Measurements from ENCODE around the gene ARMH4.

Gene ARMH4

DNA sequence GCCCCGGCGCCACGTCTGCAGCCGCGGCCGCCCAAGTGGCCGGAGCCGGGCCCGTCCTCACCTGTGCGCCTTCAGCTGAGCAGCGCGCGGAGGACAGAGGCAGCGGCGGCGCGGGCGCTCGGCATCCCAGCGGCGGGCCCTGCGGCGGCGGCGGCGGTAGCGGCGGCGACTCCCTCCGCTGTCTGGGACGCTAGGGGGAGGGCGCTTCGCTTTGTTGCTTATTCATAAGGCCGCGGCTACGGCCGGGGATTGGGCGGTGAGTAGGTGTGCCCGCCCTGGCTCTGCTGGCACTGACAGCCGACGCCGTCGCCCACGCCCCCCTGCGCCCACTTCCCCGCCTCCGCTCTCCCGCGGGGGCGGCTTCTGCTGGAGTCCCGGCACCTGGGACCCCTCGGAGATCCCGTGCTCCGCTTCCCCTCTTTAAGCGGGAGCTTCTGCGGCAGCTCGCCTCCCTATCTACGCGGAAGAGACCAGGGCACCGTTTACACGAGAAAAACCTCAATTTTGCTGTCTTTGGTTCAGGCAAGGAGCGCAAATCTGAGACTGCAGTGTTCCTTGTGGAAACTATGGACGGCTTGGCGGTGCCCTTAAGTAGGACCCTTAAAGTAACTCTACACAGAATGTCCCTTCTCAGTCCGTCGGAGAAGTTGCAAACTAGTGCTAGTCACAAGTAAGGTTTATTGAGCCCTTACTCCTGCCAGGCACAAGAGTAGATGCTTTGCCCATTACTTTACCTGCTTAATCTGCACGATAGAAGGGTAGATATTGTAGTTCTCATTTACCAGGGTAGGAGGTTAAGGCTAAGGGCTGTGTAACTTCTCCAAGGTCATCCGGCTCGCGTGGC, at the start of gene ARMH4:
Gene ARMH4, minus strand, starts transcription at position 200 of the 844 bp plus-strand sequence. CDS start 12,855 bp downstream, outside the sequence.
- peak; percentile 55 to 67 for DNase-seq

DNA sequence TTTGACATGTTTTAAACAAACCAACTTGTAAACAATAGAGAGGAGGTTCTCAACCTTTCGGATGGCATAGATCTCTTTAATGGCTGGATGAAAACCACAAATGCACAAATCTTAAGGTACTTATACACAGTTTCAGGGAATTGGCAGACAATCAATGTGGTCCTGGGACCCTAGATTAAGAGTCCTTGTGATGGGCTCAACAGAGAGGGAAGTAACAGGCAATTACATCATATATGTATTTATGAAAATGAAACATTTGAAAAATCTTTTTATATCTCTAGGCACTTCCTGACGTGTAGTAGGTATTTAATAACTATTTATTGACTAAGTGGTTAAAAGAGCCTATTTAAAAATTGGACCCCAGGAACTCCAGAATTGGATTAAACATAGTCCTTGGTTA, 48.8 kb upstream of the ARMH4 start:
- no peak for DNase-seq

GRCh38 chr14:58200480-58200841, 48.4 kb upstream of the ARMH4 start:
- no peak for DNase-seq

DNA sequence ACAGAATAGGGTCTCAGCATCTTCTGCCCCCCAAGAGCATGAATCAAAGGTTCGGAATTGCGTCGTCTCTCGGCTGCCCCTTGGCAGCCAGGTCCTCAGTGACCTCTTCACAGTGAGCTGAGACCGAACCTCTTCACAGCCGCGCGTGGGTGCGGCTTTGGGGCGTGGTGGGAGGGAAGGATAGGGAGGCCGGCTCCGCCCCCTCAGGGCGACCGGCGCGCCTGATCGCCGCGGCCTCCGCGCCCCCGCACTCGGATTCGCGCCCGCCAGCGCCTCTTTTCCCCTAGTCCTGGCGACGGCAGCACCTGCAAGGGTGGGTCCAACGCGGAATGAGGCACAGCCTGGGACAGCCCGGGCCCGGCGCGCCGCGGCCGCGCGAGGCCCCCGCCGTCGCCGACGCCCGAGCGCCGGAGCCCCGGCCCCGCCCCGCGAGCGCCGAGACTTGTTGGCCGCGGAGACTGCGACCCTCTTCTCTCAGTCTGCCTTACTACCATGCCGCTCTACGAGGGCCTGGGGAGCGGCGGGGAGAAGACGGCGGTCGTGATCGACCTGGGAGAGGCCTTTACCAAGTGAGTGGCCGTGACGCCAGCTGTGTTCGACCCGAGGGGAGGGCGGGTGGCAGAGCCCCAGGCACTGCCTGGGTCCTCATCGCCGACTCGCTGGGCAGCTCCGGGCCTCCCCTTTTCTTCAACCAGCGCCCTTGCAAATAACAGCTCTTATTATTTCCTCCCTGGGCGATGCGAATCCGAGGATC, 47.9 kb upstream of the ARMH4 start, which contains the start of gene ACTR10:
Gene ACTR10, plus strand, starts transcription at position 424 of the 754 bp plus-strand sequence. Its CDS starts 69 bp downstream, at position 493.
- DNase-seq, result peak; percentile 80 to 89

- peak in 1 of 2 donors; percentile 56 for DNase-seq
These were observed 46.1 kb upstream of the ARMH4 start for GRCh38 chr14:58198086-58198485.

- no peak for DNase-seq
These were observed 44.2 kb upstream of the ARMH4 start for GRCh38 chr14:58196198-58196597.

DNA sequence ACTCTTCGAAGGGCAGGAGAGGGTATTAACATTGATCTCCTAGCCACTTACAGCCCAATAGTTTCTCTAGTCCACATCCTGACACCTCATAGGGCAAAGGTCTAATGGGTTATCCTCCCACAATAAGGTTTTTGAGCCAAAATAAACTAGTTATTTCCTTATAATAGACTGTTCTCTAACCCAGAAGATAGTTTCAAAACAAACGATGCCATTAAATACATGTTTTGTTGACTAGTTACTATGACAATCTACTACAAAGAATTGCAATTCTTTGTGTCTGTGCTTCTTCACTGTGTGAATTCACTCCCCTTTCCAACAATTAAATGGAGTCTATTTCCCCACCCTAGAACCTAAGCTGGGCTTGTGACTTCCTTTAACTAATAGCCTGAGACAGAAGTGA, 41.5 kb upstream of the ARMH4 start:
- no peak for DNase-seq

GRCh38 chr14:58191763-58192601, 40.0 kb upstream of the ARMH4 start:
- no peak for DNase-seq

DNA sequence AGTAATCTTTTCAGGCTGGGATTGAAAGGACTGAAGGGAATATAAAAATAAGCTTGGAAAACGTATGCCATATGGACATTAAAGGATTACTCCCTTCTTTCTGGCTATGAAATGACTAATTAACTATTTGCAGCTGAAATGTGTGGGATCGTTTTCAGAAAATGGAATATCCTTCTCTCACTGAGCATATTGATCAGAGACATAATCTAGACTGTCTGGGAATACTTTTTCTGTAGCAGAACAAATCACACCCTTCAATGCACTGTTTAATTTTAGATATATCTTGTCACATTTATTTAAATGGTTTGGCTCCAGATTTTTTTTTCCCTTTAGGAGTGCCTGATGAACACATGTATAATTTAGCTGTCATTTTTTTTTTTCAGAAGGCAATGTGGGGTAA, 37.2 kb upstream of the ARMH4 start:
- DNase-seq, result no peak

GRCh38 chr14:58177125-58177524, 25.1 kb upstream of the ARMH4 start:
- DNase-seq, result no peak

GRCh38 chr14:58171090-58171489, 19.1 kb upstream of the ARMH4 start:
- peak; percentile 33 to 42 for DNase-seq

GRCh38 chr14:58167891-58168290, 15.9 kb upstream of the ARMH4 start:
- DNase-seq, result no peak

- DNase-seq, result no peak
These were observed 15.0 kb upstream of the ARMH4 start for GRCh38 chr14:58167057-58167456.

- peak; percentile 47 to 67 for DNase-seq
These were observed 14.3 kb upstream of the ARMH4 start for GRCh38 chr14:58166005-58166983.

DNA sequence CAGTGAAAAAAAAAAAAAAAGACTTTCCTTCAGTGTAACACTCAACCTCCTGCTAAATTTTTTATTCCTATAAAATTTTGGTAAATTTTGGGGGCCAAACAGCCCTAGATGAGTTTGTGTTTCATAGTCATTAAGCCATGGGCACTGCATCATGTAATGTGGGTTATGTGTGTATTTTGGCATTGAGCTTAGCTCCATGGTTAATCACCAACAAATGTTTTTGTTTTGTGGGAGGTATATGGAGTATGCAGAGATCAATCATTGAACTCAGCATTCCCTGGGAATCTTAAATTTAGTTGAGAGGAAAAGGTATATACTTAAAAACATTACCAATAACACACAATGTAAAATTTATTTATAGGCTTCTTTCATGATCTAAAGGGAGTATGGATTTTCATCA, 8.5 kb upstream of the ARMH4 start:
- no peak for DNase-seq

DNA sequence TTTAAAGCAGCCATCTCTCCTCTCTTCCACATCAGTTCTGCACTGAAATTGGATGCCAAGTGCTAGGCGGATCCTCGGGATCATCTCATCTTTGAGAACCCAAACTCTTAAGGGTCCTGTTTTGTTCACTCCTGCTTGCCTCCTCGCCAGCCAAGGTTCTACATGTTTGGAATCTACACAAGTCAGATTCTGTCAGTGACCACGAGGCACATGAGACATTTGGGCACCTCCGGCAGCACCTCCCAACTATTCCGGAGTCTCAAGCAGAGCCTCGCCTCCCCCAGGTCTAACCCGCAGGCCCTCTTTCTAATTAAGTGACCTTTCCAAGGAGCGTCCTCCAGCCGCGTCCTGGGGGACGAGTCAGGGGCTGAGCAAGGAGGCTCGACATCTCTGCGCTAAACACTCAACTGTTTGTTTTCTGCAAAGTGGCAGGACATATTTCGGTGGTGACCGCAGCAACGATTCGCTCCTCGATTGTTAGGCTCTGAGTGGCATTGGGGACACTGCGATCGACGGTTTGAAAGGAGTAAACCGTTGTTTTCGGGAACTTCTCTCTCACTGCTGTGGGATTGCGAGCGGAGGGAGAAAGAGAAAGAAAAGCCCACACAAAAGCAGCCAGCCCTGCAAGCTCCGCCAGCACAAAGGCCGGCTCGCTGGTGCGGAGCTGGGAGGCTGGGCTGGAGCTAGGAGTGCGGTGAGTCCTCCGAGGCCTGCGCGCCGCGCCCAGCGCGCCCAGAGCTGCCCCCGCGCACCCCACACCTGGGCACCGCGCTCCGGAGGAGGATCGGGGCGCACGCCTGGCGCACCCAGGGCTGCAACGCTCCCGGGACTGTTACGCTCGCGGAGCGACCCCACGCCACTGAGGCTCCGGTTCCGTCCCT, 640 bp downstream of the ARMH4 start:
- no peak for DNase-seq

DNA sequence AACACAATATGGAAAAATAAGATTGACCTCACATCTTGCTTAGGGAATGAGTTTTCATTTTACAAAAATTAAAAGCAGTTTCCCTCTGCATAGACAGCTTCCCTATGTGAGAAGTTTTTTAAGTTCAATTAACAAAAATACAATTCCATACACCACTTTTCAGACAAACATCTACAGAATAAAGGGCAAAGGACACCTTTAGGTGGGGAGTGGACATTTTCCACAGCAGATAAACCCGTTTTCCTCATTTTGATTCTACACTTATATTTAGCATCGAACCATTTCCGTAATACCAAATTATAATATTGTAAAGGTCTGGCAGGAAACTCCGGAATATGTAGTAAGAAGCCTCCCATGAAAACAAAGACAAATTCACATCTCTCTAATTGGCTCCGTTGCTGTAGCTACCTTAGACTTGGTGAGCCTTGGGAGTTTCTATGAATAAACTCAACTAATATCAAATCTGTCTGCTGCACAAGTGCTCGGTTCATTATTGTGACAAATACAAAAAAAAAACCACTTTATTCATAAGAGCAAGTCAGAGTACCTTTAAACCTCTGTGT, 1.7 kb downstream of the ARMH4 start:
- DNase-seq, result no peak

DNA sequence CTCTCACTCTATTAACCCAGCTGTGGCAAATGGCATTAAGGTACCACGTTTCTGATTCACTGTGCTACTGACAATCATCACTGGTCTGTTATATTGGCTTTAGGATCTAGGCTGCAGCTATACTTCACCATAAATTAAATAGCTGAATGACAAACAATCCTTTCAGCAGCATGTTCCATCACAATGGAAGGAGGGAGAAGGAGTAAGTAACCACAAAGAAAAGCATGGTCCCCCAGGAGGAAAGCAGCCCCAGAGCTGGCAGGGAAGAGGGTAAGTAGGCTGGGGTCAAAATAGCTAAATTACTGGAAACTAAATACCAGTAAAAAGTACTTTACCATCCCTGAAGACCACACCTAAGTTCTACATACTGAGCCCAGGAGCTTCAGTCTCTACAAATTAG, 2.8 kb downstream of the ARMH4 start:
- DNase-seq, result no peak

GRCh38 chr14:58146399-58146798, 5.6 kb downstream of the ARMH4 start:
- no peak for DNase-seq

GRCh38 chr14:58145936-58146335, 6.1 kb downstream of the ARMH4 start:
- no peak for DNase-seq

Measured in CD4-positive, alpha-beta T cell treated with Interferon alpha-2 for 1 hour (primary cell).